Measurements from ENCODE around the gene SLC49A4.

- no peak for TF ChIP-seq GATA2 (IDR thresholded peaks at IDR 0.05; ENCODE audit: low read depth, low read length)
- no peak for TF ChIP-seq GATA3 (IDR thresholded peaks at IDR 0.05; ENCODE audit: low read depth, low read length)
Measured at GRCh38 chr3:122886946-122887345, 92.1 kb downstream of the SLC49A4 start.

Data from SH-SY5Y (cell line).